Measurements from ENCODE around the gene WWOX. TPM values are rescaled to one million over a fixed set of nuclear protein-coding genes. Genes with fewer than 3 reads are reported as not detected.

WWOX gene
- total and polyA plus RNA-seq, 3 donors from 2014 or later: 20.6 to 76.7 (median 64.1) TPM

DNA sequence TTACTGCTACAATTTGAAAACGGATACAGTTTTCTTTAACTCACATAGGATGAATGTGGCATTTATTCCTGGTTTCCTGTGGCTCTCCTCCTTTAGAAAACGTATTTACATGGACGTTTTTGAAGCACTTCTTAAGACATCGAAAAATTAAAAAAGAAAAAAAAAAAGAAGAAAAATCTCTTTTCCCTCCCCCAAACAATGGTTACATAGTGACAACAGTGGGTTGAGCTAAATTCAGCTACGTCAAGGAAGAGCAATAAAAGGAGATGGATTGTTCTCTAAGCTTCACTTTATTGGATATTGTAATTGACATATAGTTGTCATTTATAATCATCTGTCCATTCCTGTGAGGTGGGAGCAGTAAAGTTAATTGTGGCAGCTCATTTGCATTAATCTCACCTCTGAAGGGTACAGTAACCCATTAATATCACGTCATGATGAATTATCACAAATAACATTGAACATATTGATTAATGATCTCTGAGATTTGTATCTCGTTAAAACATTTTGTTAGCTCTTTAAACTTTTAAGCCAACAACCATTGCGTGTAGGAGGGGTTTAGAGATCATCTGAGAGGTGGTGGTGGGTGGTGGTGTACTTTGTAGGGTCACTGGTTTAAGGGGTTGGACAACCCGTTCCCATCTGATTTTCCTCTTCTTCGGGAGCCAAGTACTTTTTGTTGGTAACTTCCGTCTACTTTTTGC is 184.2 kb downstream of the WWOX start:
- TF ChIP-seq CTCF (IDR thresholded peaks at IDR 0.05) (no peak), POLR2A (IDR thresholded peaks at IDR 0.05) (no peak)
- WGBS, 2 donors: 62 to 76% methylated on average over 11 of the region's 11 CpGs
- H3K4me3 ChIP-seq: no peak overlapping the region
- no peak for DNase-seq
- no peaks in the 10 kb centered on the region for H3K9me3 ChIP-seq
- intact Hi-C loops (cut with DNase I; ENCODE audit: low total_unique reads): no loop called here
- H3K36me3 ChIP-seq (ENCODE audit: low read depth, missing control alignments): no peaks in the 10 kb centered on the region
- no peaks in the 10 kb centered on the region for H3K27me3 ChIP-seq
- H3K4me1 ChIP-seq: no peaks in the 10 kb centered on the region
- no peak overlapping the region for H3K27ac ChIP-seq

DNA sequence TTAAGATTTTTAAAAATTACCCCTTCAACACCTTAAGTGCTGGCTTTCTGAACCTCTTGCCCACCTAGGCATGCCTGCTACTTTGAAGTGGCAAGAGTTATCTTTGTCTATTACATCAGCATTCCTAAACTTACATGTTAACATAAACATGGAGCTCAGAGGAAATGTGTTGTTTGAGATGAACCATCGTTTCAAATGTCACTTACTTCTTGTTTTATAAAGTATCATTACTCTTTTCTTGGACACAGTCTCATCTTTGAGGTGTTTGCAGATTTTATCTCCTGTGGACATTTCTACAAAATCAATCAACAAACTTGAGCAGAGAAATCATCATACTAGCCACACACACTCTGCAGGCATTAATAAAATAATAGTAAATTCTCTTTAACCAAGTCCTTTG is 184.9 kb downstream of the WWOX start:
- no peak overlapping the region for H3K4me3 ChIP-seq
- H3K9me3 ChIP-seq: no peaks in the 10 kb centered on the region
- H3K27me3 ChIP-seq: no peaks in the 10 kb centered on the region
- 83% methylated on average over 1 of the region's 1 CpG for WGBS, 2 donors
- H3K36me3 ChIP-seq (ENCODE audit: low read depth, missing control alignments): no peaks in the 10 kb centered on the region
- DNase-seq: no peak
- no peaks in the 10 kb centered on the region for H3K4me1 ChIP-seq
- no peak for TF ChIP-seq POLR2A (IDR thresholded peaks at IDR 0.05)
- TF ChIP-seq CTCF (IDR thresholded peaks at IDR 0.05): no peak
- intact Hi-C loops (cut with DNase I; ENCODE audit: low total_unique reads): no loop called here
- no peak overlapping the region for H3K27ac ChIP-seq

DNA sequence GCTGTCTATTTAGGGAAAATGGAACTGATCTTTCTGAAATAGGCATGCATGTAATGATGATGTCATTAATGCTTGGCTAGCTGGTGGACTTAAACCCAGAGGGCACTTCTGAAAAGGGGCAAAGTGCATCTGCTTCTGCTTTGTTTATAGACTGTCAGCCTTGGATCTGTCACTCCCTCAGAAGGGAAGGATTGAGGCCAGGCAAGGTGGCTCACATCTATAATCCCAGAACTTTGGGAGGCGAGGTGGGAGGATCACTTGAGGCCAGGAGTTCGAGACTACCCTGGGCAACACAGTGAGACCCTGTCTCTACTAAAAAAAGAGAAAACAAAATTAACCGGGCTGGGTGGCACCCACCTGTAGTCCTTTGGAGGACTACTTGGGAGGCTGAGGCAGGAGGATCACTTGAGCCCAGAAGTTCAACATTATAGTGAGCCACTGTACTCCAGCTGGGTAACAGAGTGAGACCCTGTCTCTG is 185.5 kb downstream of the WWOX start:
- 90 to 97% methylated on average over 3 of the region's 3 CpGs for WGBS, 2 donors
- Histone ChIP-seq H3K36me3 (ENCODE audit: low read depth, missing control alignments) (no peaks in the 10 kb centered on the region), H3K4me1 (no peaks in the 10 kb centered on the region), H3K4me3 (no peak overlapping the region), H3K27me3 (no peaks in the 10 kb centered on the region), H3K27ac (no peak overlapping the region), H3K9me3 (no peaks in the 10 kb centered on the region)
- no peak for DNase-seq
- TF ChIP-seq CTCF (IDR thresholded peaks at IDR 0.05) (no peak), POLR2A (IDR thresholded peaks at IDR 0.05) (no peak)
- intact Hi-C loops (cut with DNase I; ENCODE audit: low total_unique reads): no loop called here

DNA sequence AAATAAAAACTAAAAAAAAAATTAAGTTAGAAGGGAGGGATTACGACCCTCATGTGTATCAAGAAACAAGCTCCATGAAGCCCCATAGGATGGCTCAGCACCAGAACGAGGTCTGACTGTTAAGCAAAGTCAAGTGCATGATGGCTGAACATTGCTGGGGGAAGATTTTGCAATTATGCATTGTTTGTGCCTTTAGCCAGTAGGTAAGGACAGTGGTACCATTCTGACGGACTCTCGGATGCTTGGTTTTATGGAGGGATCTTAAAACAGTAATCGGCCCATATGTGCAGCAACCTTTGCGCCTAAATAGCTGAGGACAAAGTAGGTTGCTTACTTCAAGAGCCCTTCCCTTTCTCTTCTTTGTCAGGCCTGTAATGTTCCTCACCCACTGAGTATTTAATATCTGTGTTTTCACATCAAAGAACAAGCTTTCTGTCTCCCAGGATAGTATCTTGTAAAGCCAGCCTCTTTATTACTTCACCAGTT is 186.0 kb downstream of the WWOX start:
- Histone ChIP-seq H3K27me3 (no peaks in the 10 kb centered on the region), H3K4me1 (no peaks in the 10 kb centered on the region), H3K9me3 (no peaks in the 10 kb centered on the region), H3K27ac (no peak overlapping the region), H3K36me3 (ENCODE audit: low read depth, missing control alignments) (no peaks in the 10 kb centered on the region), H3K4me3 (no peak overlapping the region)
- TF ChIP-seq POLR2A (IDR thresholded peaks at IDR 0.05): no peak
- TF ChIP-seq CTCF (IDR thresholded peaks at IDR 0.05): no peak
- intact Hi-C loops (cut with DNase I; ENCODE audit: low total_unique reads): no loop called here
- 78 to 90% methylated on average over 6 of the region's 6 CpGs for WGBS, 2 donors
- no peak for DNase-seq

DNA sequence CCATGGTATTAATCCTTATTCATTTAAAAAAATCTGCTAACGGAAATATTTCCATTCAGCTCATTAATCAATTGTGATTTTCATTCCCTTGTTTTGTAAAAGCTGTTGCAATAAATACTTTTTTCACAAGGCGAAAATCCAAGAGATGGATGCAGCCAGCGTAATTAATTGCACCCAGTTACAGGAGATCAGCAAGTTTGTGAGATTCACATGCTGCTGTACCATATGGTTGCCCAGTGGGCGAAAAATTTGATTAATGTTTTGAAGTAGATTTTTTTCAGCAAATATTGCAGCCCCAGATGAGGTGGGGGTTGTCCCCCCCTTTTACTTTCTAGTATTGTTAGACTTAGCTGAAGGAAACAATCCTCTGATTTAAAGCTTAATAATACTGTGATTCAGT is 186.6 kb downstream of the WWOX start:
- TF ChIP-seq CTCF (IDR thresholded peaks at IDR 0.05) (no peak), POLR2A (IDR thresholded peaks at IDR 0.05) (no peak)
- Histone ChIP-seq H3K4me1 (no peaks in the 10 kb centered on the region), H3K36me3 (ENCODE audit: low read depth, missing control alignments) (no peaks in the 10 kb centered on the region), H3K4me3 (no peak overlapping the region), H3K27ac (no peak overlapping the region), H3K9me3 (no peaks in the 10 kb centered on the region), H3K27me3 (no peaks in the 10 kb centered on the region)
- intact Hi-C loops (cut with DNase I; ENCODE audit: low total_unique reads): no loop called here
- 93 to 94% methylated on average over 4 of the region's 4 CpGs for WGBS, 2 donors
- DNase-seq: no peak
